Activated naive CD8-positive, alpha-beta T cell treated with anti-CD3 and anti-CD28 coated beads, Interleukin-2, amount 50 U/mL, for 24 hours (primary cell): ENCODE results near the gene SYNE3.
"Not testable (repeated sequence)": the region's sequence is repeated elsewhere in the genome, so short reads cannot be mapped to it uniquely, and the experiment has no call there.

ENCODE experiments used
- ATAC-seq: fragments of 150-1000 bp; cut with Tn5 transposase; one replicate; pipeline ENCODE4 v1.10.0; 2021
- DNase-seq: peaks from one replicate; pipeline ENCODE4 v3.0.0; 2021
- H3K27ac Mint-ChIP-seq: one replicate; pipeline ENCODE4 v1.8.0; 2021; ENCODE audit warnings: mild to moderate bottlenecking, mixed read lengths
- H3K27me3 Mint-ChIP-seq: one replicate; pipeline ENCODE4 v1.8.0; 2021; ENCODE audit warnings: mixed read lengths
- H3K36me3 Mint-ChIP-seq: one replicate; pipeline ENCODE4 v1.8.0; 2021; ENCODE audit warnings: low read depth, mixed read lengths
- H3K4me1 Mint-ChIP-seq: one replicate; pipeline ENCODE4 v1.8.0; 2021; ENCODE audit warnings: mixed read lengths
- H3K4me3 Mint-ChIP-seq: one replicate; pipeline ENCODE4 v1.8.0; 2021; ENCODE audit warnings: mild to moderate bottlenecking, moderate library complexity, mixed read lengths
- H3K9me3 Mint-ChIP-seq: one replicate; pipeline ENCODE4 v1.8.0; 2021; ENCODE audit warnings: mixed read lengths

The SYNE3 gene

DNA sequence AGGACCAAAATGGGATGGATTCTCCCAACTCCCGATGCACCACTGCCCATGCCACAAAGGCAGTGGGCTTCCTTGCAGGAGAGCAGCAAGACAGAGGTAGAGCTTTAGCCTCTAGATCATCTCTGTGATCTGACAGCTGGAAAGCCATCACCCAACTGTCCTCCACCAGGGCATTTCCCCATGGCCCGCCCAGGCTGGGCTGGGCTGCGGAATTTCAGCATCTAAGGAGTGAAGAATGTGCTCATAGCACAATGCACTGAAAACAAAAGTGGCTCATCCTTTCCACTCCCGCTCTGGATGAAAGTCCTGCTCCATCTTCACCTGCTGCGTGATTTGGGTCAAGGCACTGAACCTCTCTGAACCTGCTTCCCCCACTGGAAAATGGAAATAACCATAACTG, 5.6 kb downstream of the SYNE3 start:
- H3K4me1 Mint-ChIP-seq, result peaks cover 80% of the 10 kb centered on the region
- no peaks in the 10 kb centered on the region for H3K9me3 Mint-ChIP-seq
- H3K27ac Mint-ChIP-seq, result no peak overlapping the region
- H3K27me3 Mint-ChIP-seq, result no peaks in the 10 kb centered on the region
- H3K4me3 Mint-ChIP-seq, result no peak overlapping the region
- ATAC-seq (no peak), DNase-seq (no peak)
- peaks cover 18% of the 10 kb centered on the region for H3K36me3 Mint-ChIP-seq

DNA sequence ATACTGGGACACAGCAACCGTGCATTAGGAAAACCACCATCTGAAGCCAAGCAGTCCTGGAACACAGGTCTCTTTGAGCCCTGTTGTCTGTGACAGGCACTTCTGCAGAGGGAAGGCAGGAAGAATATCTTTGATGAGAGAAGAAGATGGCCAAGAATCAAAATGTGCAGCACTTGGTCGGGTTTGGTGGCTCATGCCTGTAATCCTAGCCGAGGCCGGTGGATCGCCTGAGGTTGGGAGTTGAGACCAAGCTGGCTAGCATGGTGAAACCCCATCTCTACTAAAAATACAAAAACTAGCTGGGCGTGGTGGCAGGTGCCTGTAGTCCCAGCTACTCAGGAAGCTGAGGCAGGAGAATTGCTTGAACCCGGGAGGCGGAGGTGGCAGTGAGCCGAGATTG, 6.1 kb downstream of the SYNE3 start:
- not testable (repeated sequence) for H3K27me3 Mint-ChIP-seq, DNase-seq, ATAC-seq, H3K4me3 Mint-ChIP-seq, H3K9me3 Mint-ChIP-seq
- H3K27ac Mint-ChIP-seq, result peak overlapping the region; percentile 66
- H3K36me3 Mint-ChIP-seq, result peaks cover 19% of the 10 kb centered on the region
- peaks cover 80% of the 10 kb centered on the region for H3K4me1 Mint-ChIP-seq

GRCh38 chr14:95509495-95509894, 7.0 kb downstream of the SYNE3 start:
- Mint-ChIP-seq H3K4me1 (peaks cover 82% of the 10 kb centered on the region), H3K36me3 (peaks cover 19% of the 10 kb centered on the region), H3K9me3 (no peaks in the 10 kb centered on the region), H3K27ac (peak overlapping the region; percentile 66), H3K27me3 (no peaks in the 10 kb centered on the region), H3K4me3 (no peak overlapping the region)
- ATAC-seq, result no peak
- DNase-seq, result no peak

DNA sequence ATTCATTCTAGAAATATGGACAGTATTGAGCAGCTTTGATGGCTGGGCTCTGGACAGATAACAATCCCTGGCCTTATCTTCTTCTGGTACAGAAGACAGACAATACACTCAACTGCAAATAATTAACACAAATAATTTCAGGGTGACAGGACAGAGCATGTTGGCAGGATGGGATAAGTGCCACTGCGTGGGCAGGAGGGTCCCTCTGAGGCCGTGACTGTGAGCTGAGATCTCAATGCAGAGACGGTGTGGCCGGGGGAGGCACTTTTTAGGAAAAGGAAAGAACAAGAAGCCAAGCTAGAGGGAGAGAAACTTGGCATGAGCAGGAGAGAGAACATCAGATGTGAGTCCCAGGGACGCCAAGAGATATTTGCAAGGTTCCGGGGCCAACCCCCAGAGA, 8.1 kb downstream of the SYNE3 start:
- no peak for DNase-seq
- no peaks in the 10 kb centered on the region for H3K9me3 Mint-ChIP-seq
- H3K4me3 Mint-ChIP-seq, result no peak overlapping the region
- no peak for ATAC-seq
- H3K27ac Mint-ChIP-seq, result no peak overlapping the region
- H3K36me3 Mint-ChIP-seq, result peaks cover 23% of the 10 kb centered on the region
- peaks cover 84% of the 10 kb centered on the region for H3K4me1 Mint-ChIP-seq
- H3K27me3 Mint-ChIP-seq, result no peaks in the 10 kb centered on the region

GRCh38 chr14:95507701-95508103, 8.7 kb downstream of the SYNE3 start:
- no peaks in the 10 kb centered on the region for H3K27me3 Mint-ChIP-seq
- peaks cover 25% of the 10 kb centered on the region for H3K36me3 Mint-ChIP-seq
- H3K9me3 Mint-ChIP-seq, result no peaks in the 10 kb centered on the region
- H3K27ac Mint-ChIP-seq, result no peak overlapping the region
- peaks cover 85% of the 10 kb centered on the region for H3K4me1 Mint-ChIP-seq
- DNase-seq (peak; percentile 40), ATAC-seq (peak; percentile 15)
- H3K4me3 Mint-ChIP-seq, result no peak overlapping the region

GRCh38 chr14:95507174-95507573, 9.3 kb downstream of the SYNE3 start:
- no peaks in the 10 kb centered on the region for H3K27me3 Mint-ChIP-seq
- no peak overlapping the region for H3K4me3 Mint-ChIP-seq
- no peak overlapping the region for H3K27ac Mint-ChIP-seq
- DNase-seq, result no peak
- ATAC-seq, result no peak
- H3K4me1 Mint-ChIP-seq, result peaks cover 89% of the 10 kb centered on the region
- H3K36me3 Mint-ChIP-seq, result peaks cover 25% of the 10 kb centered on the region
- no peaks in the 10 kb centered on the region for H3K9me3 Mint-ChIP-seq

- Mint-ChIP-seq H3K4me1 (peaks cover 84% of the 10 kb centered on the region), H3K9me3 (no peaks in the 10 kb centered on the region), H3K27ac (peak overlapping the region; percentile 70), H3K4me3 (no peak overlapping the region), H3K36me3 (peaks cover 28% of the 10 kb centered on the region), H3K27me3 (no peaks in the 10 kb centered on the region)
- no peak for DNase-seq
- ATAC-seq, result no peak
Observed at GRCh38 chr14:95505030-95505589, 11.3 kb downstream of the SYNE3 start.

- peak; percentile 52 for DNase-seq
- peaks cover 82% of the 10 kb centered on the region for H3K4me1 Mint-ChIP-seq
- no peaks in the 10 kb centered on the region for H3K27me3 Mint-ChIP-seq
- H3K36me3 Mint-ChIP-seq, result peaks cover 27% of the 10 kb centered on the region
- ATAC-seq, result peak; percentile 91
- no peaks in the 10 kb centered on the region for H3K9me3 Mint-ChIP-seq
- peak overlapping the region; percentile 47 for H3K4me3 Mint-ChIP-seq
- H3K27ac Mint-ChIP-seq, result peak overlapping the region; percentile 70
Observed at GRCh38 chr14:95504135-95505029, 12.1 kb downstream of the SYNE3 start.

DNA sequence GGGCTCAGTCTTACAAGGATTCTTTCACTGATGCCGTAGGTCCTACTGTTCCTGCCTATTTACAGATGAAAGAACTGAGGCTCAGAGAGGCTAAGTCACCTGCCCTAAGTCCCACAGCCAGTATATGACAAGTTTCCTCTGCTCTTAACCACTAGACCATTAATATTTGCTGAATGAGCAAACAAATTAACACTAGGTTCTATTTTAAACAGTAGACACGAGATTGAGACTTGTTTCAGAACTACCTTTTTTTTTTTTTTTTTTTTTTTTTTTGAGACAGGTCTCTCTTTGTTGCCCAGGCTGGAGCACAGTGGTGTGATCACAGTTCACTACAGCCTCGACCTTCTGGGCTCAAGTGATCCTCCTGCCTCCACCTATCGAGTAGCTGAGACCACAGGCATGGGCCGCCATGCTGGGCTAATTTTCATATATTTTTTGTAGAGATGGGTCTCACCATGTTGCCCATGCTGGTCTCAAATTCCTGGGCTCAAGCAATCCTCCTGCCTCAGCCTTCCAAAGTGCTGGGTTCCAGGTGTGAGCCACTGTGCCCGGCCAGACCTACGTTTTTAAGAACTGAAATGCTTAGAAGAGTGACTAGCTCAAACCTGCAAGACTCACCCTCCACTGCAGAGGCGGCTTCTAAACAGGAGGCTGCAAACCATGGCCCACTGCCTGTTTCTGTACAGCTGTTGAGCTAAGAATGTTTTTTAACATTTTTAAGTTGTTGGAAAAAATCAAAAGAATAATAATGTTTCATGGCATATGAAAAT, 12.9 kb downstream of the SYNE3 start:
- DNase-seq, result no peak

GRCh38 chr14:95502381-95502950, 14.0 kb downstream of the SYNE3 start:
- Mint-ChIP-seq H3K27me3 (no peaks in the 10 kb centered on the region), H3K9me3 (no peaks in the 10 kb centered on the region), H3K27ac (no peak overlapping the region), H3K4me3 (no peak overlapping the region), H3K4me1 (peaks cover 78% of the 10 kb centered on the region), H3K36me3 (peaks cover 29% of the 10 kb centered on the region)
- ATAC-seq (no peak), DNase-seq (no peak)

More for the DNA sequence above, 12.9 kb downstream of the SYNE3 start:
- Mint-ChIP-seq H3K4me1 (peaks cover 85% of the 10 kb centered on the region), H3K9me3 (no peaks in the 10 kb centered on the region), H3K36me3 (peaks cover 29% of the 10 kb centered on the region), H3K27ac (no peak overlapping the region), H3K4me3 (no peak overlapping the region), H3K27me3 (no peaks in the 10 kb centered on the region)
- ATAC-seq, result no peak

GRCh38 chr14:95500772-95501401, 15.6 kb downstream of the SYNE3 start:
- Mint-ChIP-seq H3K4me1 (peaks cover 76% of the 10 kb centered on the region), H3K27me3 (no peaks in the 10 kb centered on the region), H3K36me3 (peaks cover 21% of the 10 kb centered on the region), H3K4me3 (no peak overlapping the region), H3K9me3 (no peaks in the 10 kb centered on the region), H3K27ac (peak overlapping the region; percentile 33)
- no peak for DNase-seq
- no peak for ATAC-seq

DNA sequence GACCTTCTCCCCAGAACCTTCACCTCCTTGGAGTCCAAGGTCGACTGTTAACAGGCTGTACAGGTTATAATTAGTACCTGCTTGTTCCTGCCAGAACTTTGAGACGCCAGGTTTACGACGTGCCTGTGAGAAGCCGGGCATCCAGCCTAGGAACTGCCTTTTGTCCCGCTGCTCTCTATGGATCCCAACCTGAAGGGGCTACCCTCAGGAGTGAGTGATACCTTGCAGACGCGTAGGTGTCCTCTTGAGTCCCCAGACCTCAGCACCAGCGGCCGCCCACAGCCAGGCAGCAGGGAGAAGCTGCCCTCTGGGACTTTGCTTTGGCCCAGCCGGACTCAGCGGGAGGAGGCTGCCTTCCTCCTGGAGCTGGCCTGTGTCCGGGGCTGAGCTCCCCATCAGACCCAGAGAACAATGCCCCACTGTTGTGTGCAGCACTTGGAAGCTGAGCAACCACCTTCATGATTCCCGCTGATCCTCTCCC, 16.2 kb downstream of the SYNE3 start:
- H3K27ac Mint-ChIP-seq, result no peak overlapping the region
- no peak for ATAC-seq
- H3K4me1 Mint-ChIP-seq, result peaks cover 77% of the 10 kb centered on the region
- no peak overlapping the region for H3K4me3 Mint-ChIP-seq
- no peak for DNase-seq
- H3K9me3 Mint-ChIP-seq, result no peaks in the 10 kb centered on the region
- H3K36me3 Mint-ChIP-seq, result peaks cover 21% of the 10 kb centered on the region
- H3K27me3 Mint-ChIP-seq, result no peaks in the 10 kb centered on the region

DNA sequence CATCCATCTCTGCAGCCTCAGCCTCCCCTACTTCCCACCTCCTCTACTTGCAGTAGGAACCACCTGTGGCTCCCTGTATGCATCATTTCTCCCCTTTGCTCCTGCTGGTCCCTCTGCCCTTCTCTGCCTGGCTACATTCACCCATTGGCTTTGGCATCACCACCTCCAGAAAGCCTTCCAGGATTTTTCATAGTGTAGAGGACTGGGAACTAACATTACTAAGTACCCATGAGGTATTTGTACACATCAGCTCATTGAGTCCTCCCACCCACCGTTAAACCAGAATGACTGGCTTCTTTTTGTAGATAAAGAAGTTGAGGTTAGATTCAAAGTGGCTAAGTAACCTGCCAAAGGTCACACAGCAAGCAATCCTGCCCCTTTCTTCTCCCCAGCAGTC, 17.1 kb downstream of the SYNE3 start:
- no peaks in the 10 kb centered on the region for H3K27me3 Mint-ChIP-seq
- no peak overlapping the region for H3K4me3 Mint-ChIP-seq
- peaks cover 22% of the 10 kb centered on the region for H3K36me3 Mint-ChIP-seq
- ATAC-seq (peak; percentile 60), DNase-seq (no peak)
- H3K27ac Mint-ChIP-seq, result peak overlapping the region; percentile 83
- H3K4me1 Mint-ChIP-seq, result peaks cover 76% of the 10 kb centered on the region
- H3K9me3 Mint-ChIP-seq, result no peaks in the 10 kb centered on the region
